ENCODE results near the gene GSX2. TPM values are rescaled to one million over a fixed set of nuclear protein-coding genes. Genes with fewer than 3 reads are reported as not detected.
A peak's percentile ranks its signal among the peaks of the same experiment; 100 is the strongest.

The GSX2 gene
- total and polyA plus RNA-seq, 2 of the 13 experiments (the other 11 are each of a cell fraction or from before 2014, with no cell fraction given), result not detected

GRCh38 chr4:54064317-54065111 lies 35.4 kb upstream of the GSX2 start, which contains the start of gene CHIC2 (continued):
- peak; percentile 40; the same call in 1 of the 2 replicates for TF ChIP-seq ZNF563 (CRISPR knock-in tag; IDR thresholded peaks at IDR 0.05)
- TF ChIP-seq TFDP2 (CRISPR knock-in tag; IDR thresholded peaks at IDR 0.05), result peak; percentile 73; the same call in 1 of the 2 replicates
- TF ChIP-seq SNAI1 (CRISPR knock-in tag; IDR thresholded peaks at IDR 0.05; ENCODE audit: borderline replicate concordance), result 0 out of 2 replicates have a peak, but pooled peaks have one; percentile 7
- TF ChIP-seq ZSCAN12 (CRISPR knock-in tag; IDR thresholded peaks at IDR 0.05), result peak; percentile 59; the same call in 1 of the 2 replicates
- TF ChIP-seq MAX (IDR thresholded peaks at IDR 0.05), result peak; percentile 74; the same call in 1 of the 2 replicates
- TF ChIP-seq SKI (IDR thresholded peaks at IDR 0.05; ENCODE audit: partially characterized antibody), result peak; percentile 78
- no peak for TF ChIP-seq BCL6 (CRISPR knock-in tag; IDR thresholded peaks at IDR 0.05)
- peak; percentile 75 for TF ChIP-seq CCDC6 (CRISPR knock-in tag; IDR thresholded peaks at IDR 0.05)
- peak; percentile 90 for TF ChIP-seq ARID4A (CRISPR knock-in tag; IDR thresholded peaks at IDR 0.05; ENCODE audit: borderline replicate concordance)
- peak; percentile 48; the same call in 1 of the 2 replicates for TF ChIP-seq TBX3 (IDR thresholded peaks at IDR 0.05; ENCODE audit: borderline replicate concordance)
- peak; percentile 57; the same call in 1 of the 2 replicates for TF ChIP-seq SP4 (CRISPR knock-in tag; IDR thresholded peaks at IDR 0.05)
- 0 out of 2 replicates have a peak, but pooled peaks have one; percentile 25 for TF ChIP-seq MNT (IDR thresholded peaks at IDR 0.05)
- peak; percentile 53; the same call in 1 of the 2 replicates for TF ChIP-seq CSRNP1 (CRISPR knock-in tag; IDR thresholded peaks at IDR 0.05)
- TF ChIP-seq HES4 (CRISPR knock-in tag; IDR thresholded peaks at IDR 0.05; ENCODE audit: borderline replicate concordance), result 0 out of 2 replicates have a peak, but pooled peaks have one; percentile 4
- TF ChIP-seq NFE2L2 (IDR thresholded peaks at IDR 0.05; ENCODE audit: low read length), result no peak
- peak; percentile 76; the same call in 1 of the 2 replicates for TF ChIP-seq FOXP4 (CRISPR knock-in tag; IDR thresholded peaks at IDR 0.05)

Measured in HepG2 (cell line).